ENCODE measurements around the gene ASIC1.

ASIC1 gene

DNA sequence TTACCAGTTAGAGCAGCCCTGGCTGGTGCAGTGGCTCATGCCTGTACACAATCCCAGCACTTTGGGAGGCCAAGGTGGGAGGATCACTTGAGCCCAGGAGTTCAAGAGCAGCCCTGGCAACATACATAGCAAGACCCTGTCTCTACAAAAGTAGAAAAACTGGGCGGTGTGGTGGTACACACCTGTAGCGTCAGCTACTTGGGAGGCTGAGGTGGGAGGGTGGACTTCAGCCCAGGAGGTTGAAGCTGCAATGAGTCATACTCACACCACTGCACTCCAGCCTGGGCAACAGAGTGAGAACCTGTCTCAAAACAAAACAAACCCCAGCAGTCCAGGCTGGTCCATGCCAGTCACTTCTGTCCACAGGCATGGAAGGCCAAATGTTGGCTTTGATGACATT lies 62.0 kb downstream of the ASIC1 start:
- no peak overlapping the region for H3K9ac ChIP-seq (ENCODE audit: low read length)
- H3K9me3 ChIP-seq (ENCODE audit: low read length): no peaks in the 10 kb centered on the region
- H3K27ac ChIP-seq (ENCODE audit: low read depth, low read length): no peak overlapping the region
- H3K4me3 ChIP-seq (ENCODE audit: low read depth in 1 of 2, low read length in 2 of 2): no peak overlapping the region
- H3K4me1 ChIP-seq (ENCODE audit: insufficient read depth, low read length): peaks cover 11% of the 10 kb centered on the region
- peaks cover 52% of the 10 kb centered on the region for H3K36me3 ChIP-seq (ENCODE audit: insufficient read depth, low read length)
- H3K27me3 ChIP-seq (ENCODE audit: control insufficient read depth in 1 of 2, insufficient read depth in 2 of 2, low read length in 2 of 2): no peaks in the 10 kb centered on the region

DNA sequence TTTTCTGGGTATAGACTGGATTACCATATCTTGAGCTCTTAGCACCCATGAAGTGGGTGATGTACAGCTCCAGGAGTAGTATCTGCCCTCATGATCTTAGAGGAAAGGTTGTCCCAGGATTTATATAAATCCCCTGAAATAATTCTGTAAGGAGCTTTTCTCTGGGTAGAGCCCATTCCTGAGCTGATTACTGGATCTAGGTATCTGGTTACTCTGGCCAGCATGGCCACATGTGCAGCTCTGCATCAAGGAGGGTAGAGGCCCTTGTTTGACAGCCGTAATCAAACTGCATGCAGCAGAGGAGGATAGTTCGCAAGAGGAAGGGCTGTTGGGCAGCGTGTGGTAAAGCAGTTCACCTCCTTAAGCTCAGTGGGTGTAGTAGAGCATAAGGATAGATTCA lies 63.1 kb downstream of the ASIC1 start:
- Histone ChIP-seq H3K4me3 (ENCODE audit: low read depth in 1 of 2, low read length in 2 of 2) (no peak overlapping the region), H3K27me3 (ENCODE audit: control insufficient read depth in 1 of 2, insufficient read depth in 2 of 2, low read length in 2 of 2) (no peaks in the 10 kb centered on the region), H3K27ac (ENCODE audit: low read depth, low read length) (no peak overlapping the region), H3K9me3 (ENCODE audit: low read length) (no peaks in the 10 kb centered on the region), H3K9ac (ENCODE audit: low read length) (no peak overlapping the region), H3K4me1 (ENCODE audit: insufficient read depth, low read length) (peaks cover 11% of the 10 kb centered on the region), H3K36me3 (ENCODE audit: insufficient read depth, low read length) (peaks cover 51% of the 10 kb centered on the region)

DNA sequence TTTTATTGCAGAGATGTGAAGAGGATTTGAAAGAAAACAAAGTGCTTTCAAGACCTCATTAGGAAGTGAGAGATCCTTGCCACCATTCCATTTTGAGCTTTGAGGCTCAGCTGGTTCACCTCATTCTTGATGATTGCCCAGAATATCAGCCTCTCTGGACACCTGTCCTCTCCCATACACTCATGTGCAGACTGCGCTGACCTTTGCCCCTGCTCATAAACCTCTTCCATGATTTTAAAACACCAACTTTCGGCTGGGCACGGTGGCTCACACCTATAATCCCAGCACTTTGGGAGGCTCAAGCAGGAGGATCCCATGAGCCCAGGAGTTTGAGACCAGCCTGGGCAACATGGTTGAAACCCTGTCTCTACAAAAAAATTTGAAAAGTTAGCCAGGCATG lies 63.6 kb downstream of the ASIC1 start:
- no peaks in the 10 kb centered on the region for H3K9me3 ChIP-seq (ENCODE audit: low read length)
- no peak overlapping the region for H3K27ac ChIP-seq (ENCODE audit: low read depth, low read length)
- H3K36me3 ChIP-seq (ENCODE audit: insufficient read depth, low read length): peaks cover 47% of the 10 kb centered on the region
- no peaks in the 10 kb centered on the region for H3K27me3 ChIP-seq (ENCODE audit: control insufficient read depth in 1 of 2, insufficient read depth in 2 of 2, low read length in 2 of 2)
- H3K4me1 ChIP-seq (ENCODE audit: insufficient read depth, low read length): peaks cover 11% of the 10 kb centered on the region
- no peak overlapping the region for H3K4me3 ChIP-seq (ENCODE audit: low read depth in 1 of 2, low read length in 2 of 2)
- no peak overlapping the region for H3K9ac ChIP-seq (ENCODE audit: low read length)

DNA sequence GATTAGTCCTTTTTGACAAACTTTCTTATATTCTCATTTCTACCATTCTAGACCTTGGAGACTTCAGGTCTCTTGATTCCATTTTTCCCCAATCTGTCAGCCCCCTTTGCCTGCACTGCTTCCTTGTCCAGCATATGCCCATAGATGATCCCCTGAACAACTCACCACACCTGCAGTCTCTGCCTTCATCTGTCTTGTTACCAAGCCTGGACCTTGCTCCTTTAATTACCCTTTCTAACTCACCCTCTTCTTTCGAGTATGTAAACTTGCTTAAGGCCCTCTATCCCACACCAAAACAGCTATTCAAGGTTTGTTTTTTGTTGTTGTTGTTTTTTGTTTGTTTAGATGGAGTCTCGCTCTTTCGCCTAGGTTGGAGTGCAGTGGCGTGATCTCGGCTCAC lies 64.2 kb downstream of the ASIC1 start:
- H3K27ac ChIP-seq (ENCODE audit: low read depth, low read length): no peak overlapping the region
- H3K4me1 ChIP-seq (ENCODE audit: insufficient read depth, low read length): peaks cover 8% of the 10 kb centered on the region
- peaks cover 46% of the 10 kb centered on the region for H3K36me3 ChIP-seq (ENCODE audit: insufficient read depth, low read length)
- no peak overlapping the region for H3K4me3 ChIP-seq (ENCODE audit: low read depth in 1 of 2, low read length in 2 of 2)
- H3K9me3 ChIP-seq (ENCODE audit: low read length): no peaks in the 10 kb centered on the region
- no peaks in the 10 kb centered on the region for H3K27me3 ChIP-seq (ENCODE audit: control insufficient read depth in 1 of 2, insufficient read depth in 2 of 2, low read length in 2 of 2)
- H3K9ac ChIP-seq (ENCODE audit: low read length): no peak overlapping the region

DNA sequence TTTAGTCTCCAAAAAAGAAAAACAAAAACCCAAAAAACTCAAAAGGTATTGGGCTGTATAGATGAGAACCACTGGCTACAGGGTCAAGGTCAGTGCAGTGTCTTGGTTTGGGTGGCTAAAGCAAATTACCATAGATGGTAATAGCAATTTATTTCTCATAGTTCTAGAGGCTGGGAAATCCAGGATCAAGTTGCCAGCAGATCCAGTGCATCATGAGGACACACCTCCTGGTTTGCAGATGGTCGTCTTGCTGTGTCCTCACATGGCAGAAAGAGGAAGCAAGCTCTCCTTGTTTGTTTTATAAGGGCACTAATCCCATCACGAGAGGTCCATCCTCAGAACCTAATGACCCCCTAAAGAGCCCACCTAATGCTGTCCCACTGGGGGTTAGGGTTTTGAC lies 65.8 kb downstream of the ASIC1 start:
- Histone ChIP-seq H3K4me3 (ENCODE audit: low read depth in 1 of 2, low read length in 2 of 2) (no peak overlapping the region), H3K27me3 (ENCODE audit: control insufficient read depth in 1 of 2, insufficient read depth in 2 of 2, low read length in 2 of 2) (no peaks in the 10 kb centered on the region), H3K36me3 (ENCODE audit: insufficient read depth, low read length) (peaks cover 61% of the 10 kb centered on the region), H3K27ac (ENCODE audit: low read depth, low read length) (no peak overlapping the region), H3K4me1 (ENCODE audit: insufficient read depth, low read length) (no peaks in the 10 kb centered on the region), H3K9ac (ENCODE audit: low read length) (no peak overlapping the region), H3K9me3 (ENCODE audit: low read length) (no peaks in the 10 kb centered on the region)

DNA sequence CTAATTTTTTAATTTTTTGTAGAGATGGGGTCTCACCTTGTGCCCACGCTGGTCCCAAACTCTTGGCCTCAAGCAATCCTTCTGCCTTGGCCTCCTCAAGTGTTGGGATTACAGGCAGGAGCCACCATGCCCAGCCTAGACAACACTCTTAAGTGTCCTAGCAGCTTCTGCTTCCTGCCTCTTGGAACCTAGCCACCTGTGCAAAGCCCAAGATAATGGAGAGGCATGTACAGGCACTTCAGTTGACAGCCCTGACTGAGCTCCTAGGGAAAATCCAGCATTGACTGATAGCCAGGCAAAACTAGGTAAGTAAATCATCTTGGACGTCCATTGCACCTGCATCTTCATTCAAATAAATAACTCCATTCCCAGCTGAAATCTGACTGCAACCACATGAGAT lies 70.2 kb downstream of the ASIC1 start:
- H3K4me1 ChIP-seq (ENCODE audit: insufficient read depth, low read length): peaks cover 1% of the 10 kb centered on the region
- H3K27ac ChIP-seq (ENCODE audit: low read depth, low read length): no peak overlapping the region
- H3K27me3 ChIP-seq (ENCODE audit: control insufficient read depth in 1 of 2, insufficient read depth in 2 of 2, low read length in 2 of 2): no peaks in the 10 kb centered on the region
- no peak overlapping the region for H3K9ac ChIP-seq (ENCODE audit: low read length)
- H3K9me3 ChIP-seq (ENCODE audit: low read length): no peaks in the 10 kb centered on the region
- peaks cover 60% of the 10 kb centered on the region for H3K36me3 ChIP-seq (ENCODE audit: insufficient read depth, low read length)
- no peak overlapping the region for H3K4me3 ChIP-seq (ENCODE audit: low read depth in 1 of 2, low read length in 2 of 2)

DNA sequence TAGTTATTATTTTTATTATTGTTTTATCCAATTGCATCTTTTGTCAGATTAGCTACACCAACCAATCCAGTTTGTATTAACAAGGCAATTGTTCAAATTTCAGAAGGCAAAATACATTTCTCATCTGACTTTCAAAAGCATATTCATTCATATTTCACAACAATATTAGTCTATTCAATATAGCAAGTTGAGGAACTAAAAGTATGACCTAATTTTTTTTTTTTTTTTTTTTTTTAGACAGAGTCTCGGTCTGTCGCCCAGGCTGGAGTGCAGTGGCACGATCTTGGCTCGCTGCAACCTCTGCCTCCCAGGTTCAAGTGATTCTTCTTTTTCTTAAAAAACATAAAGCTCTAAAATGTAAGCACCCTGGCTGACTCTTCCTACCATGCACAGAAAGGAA lies 71.9 kb downstream of the ASIC1 start:
- Histone ChIP-seq H3K36me3 (ENCODE audit: insufficient read depth, low read length) (peaks cover 46% of the 10 kb centered on the region), H3K9ac (ENCODE audit: low read length) (no peak overlapping the region), H3K27ac (ENCODE audit: low read depth, low read length) (no peak overlapping the region), H3K9me3 (ENCODE audit: low read length) (no peaks in the 10 kb centered on the region), H3K4me3 (ENCODE audit: low read depth in 1 of 2, low read length in 2 of 2) (no peak overlapping the region), H3K27me3 (ENCODE audit: control insufficient read depth in 1 of 2, insufficient read depth in 2 of 2, low read length in 2 of 2) (no peaks in the 10 kb centered on the region), H3K4me1 (ENCODE audit: insufficient read depth, low read length) (peaks cover 6% of the 10 kb centered on the region)

DNA sequence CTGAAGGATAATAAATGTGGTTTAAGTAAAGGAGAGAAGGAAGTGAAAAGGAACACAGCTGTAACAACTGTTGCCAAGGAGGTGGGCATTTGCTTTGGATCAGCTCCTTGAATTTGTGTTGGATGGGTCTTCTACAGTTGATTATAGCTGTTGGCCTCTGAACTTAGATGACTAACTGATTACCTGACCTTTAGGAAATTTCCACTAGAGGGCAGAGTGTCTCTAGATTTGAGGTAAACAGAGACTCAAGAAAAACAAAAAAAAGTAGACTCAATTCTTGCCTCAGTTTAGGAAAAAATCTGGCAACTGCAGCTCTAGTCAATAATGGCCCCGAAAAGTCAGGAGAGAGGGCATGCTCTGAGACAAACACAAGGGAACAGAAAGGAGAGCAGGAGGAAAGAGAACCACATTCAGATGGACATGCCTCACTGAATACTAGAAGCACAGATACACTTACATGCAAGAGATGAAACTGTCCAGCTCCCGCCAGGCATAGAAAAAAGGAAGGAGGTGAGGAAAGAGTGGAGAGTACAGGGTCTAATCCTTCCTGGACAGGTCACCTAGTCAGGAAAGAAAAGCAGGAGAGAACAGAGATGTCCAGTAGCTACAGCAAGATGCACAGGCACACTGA lies 75.2 kb downstream of the ASIC1 start:
- peaks cover 54% of the 10 kb centered on the region for H3K36me3 ChIP-seq (ENCODE audit: insufficient read depth, low read length)

More for the DNA sequence above, 75.2 kb downstream of the ASIC1 start:
- Histone ChIP-seq H3K9ac (ENCODE audit: low read length) (no peak overlapping the region), H3K27me3 (ENCODE audit: control insufficient read depth in 1 of 2, insufficient read depth in 2 of 2, low read length in 2 of 2) (no peaks in the 10 kb centered on the region), H3K4me1 (ENCODE audit: insufficient read depth, low read length) (peaks cover 12% of the 10 kb centered on the region), H3K9me3 (ENCODE audit: low read length) (no peaks in the 10 kb centered on the region), H3K27ac (ENCODE audit: low read depth, low read length) (no peak overlapping the region), H3K4me3 (ENCODE audit: low read depth in 1 of 2, low read length in 2 of 2) (no peak overlapping the region)
